ENCODE measurements around the gene GSAP. TPM values are rescaled to one million over a fixed set of nuclear protein-coding genes. Genes with fewer than 3 reads are reported as not detected.

Gene GSAP
- total and polyA plus RNA-seq, 2 of the 4 experiments (the other 2 are of a cell fraction) = 1.6 to 1.8 TPM

DNA sequence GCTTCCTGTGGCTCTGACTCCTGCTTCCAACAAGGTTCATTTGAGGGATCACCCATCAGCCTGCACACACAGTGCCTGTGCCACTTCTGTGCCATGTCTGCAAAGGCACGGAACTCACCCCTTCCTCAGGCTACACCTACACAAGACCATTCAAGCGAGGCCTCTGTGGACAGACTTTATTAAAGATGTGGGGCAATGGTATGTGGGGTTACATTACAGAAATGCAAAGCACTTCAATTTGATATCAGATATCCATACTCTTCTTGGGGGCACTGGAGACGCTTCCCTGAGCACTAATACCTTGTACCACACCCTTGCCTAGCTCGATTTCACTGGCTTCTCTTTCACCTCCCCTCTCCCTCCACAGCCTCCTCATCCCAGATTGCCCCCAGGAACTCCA, 132.1 kb downstream of the GSAP start:
- intact Hi-C loops (cut with micrococcal nuclease) (no loop called here), dilution Hi-C loops (cut with HindIII; ENCODE audit: low sequenced_read_pairs, unreplicated experiment) (no loop called here), in situ Hi-C loops (cut with MboI; ENCODE audit: low sequenced_read_pairs) (no loop called here)
- peak overlapping the region; percentile 56; the same call in 1 of the 2 replicates for H3K14ac ChIP-seq (replicated peaks; ENCODE audit: low read depth, low read length)
- H4K5ac ChIP-seq (ENCODE audit: low read depth, low read length) = no peak overlapping the region
- H3K56ac ChIP-seq (ENCODE audit: extremely low read depth, insufficient read depth, low read length) = no peak overlapping the region
- no peak overlapping the region for H3K27ac ChIP-seq (ENCODE audit: insufficient read depth, low read length)
- H4K8ac ChIP-seq (ENCODE audit: low read depth in 2 of 2, low read length in 2 of 2) = no peak overlapping the region
- H2BK15ac ChIP-seq (ENCODE audit: low read depth, low read length) = peak overlapping the region; percentile 70; the same call in 1 of the 3 replicates
- ATAC-seq (ENCODE audit: low read depth) = no peak
- no peak overlapping the region for H3K9ac ChIP-seq (ENCODE audit: low read depth, low read length)
- POLR2A ChIA-PET (ENCODE audit: unreplicated experiment) = no interaction called here
- 100% methylated on average over 1 of the region's 4 CpGs; no CpG with 5 or more reads in 1 of the 2 experiments for WGBS, 2 experiments (ENCODE audit: extremely low coverage in 2 of 2, insufficient read length in 1 of 2)
- H3K4me2 ChIP-seq (ENCODE audit: low read depth, low read length) = no peak overlapping the region
- H3K36me3 ChIP-seq (ENCODE audit: control insufficient read depth, insufficient read depth, low read length) = peaks cover 5% of the 10 kb centered on the region; the same call in 1 of the 2 replicates
- BruUV-seq (replicated peaks) = no TSS peak
- no peaks in the 10 kb centered on the region for H3K79me1 ChIP-seq (ENCODE audit: low read depth in 1 of 2, low read length in 2 of 2)
- H3K18ac ChIP-seq (ENCODE audit: low read depth, low read length) = no peak overlapping the region; the same call in 1 of the 2 replicates
- H2BK20ac ChIP-seq (ENCODE audit: low read depth, low read length) = no peak overlapping the region; the same call in 1 of the 2 replicates
- no peaks in the 10 kb centered on the region for H4K20me1 ChIP-seq (ENCODE audit: insufficient read depth, low read length)
- H4K91ac ChIP-seq (ENCODE audit: insufficient read depth, low read depth, low read length) = no peak overlapping the region
- DNase-seq = no peak
- H3K4me3 ChIP-seq (ENCODE audit: insufficient read depth, low read depth, low read length) = no peak overlapping the region
- H2AK9ac ChIP-seq (replicated peaks; ENCODE audit: low read depth, low read length, poor library complexity) = no peak overlapping the region
- H3K9me1 ChIP-seq (ENCODE audit: insufficient read depth, low read length) = peaks cover 5% of the 10 kb centered on the region; the same call in 1 of the 2 replicates
- H3K27me3 ChIP-seq (ENCODE audit: control insufficient read depth, insufficient read depth, low read length) = no peaks in the 10 kb centered on the region
- H3K4me1 ChIP-seq (ENCODE audit: control insufficient read depth, insufficient read depth, low read length) = no peaks in the 10 kb centered on the region
- 0 out of 2 replicates have a peak overlapping the region, but pooled peaks have one; percentile 79 for H2AK5ac ChIP-seq (ENCODE audit: low read depth, low read length)
- H2BK5ac ChIP-seq (ENCODE audit: low read depth, low read length, poor library complexity, severe bottlenecking) = no peak overlapping the region
- no peak overlapping the region for H3K23ac ChIP-seq (ENCODE audit: low read depth, low read length)
- H2AFZ ChIP-seq (replicated peaks; ENCODE audit: low read length, poor library complexity) = peak overlapping the region; percentile 56
- no peaks in the 10 kb centered on the region; the same call in 1 of the 2 replicates for H3K9me3 ChIP-seq (ENCODE audit: control insufficient read depth, insufficient read depth, low read length)
- no peak overlapping the region for H2BK120ac ChIP-seq (ENCODE audit: low read depth, low read length)
- TF ChIP-seq MAZ (IDR thresholded peaks at IDR 0.05; ENCODE audit: borderline replicate concordance, low read depth, low read length) (no peak), CHD1 (IDR thresholded peaks at IDR 0.05; ENCODE audit: low read depth, low read length) (no peak), CEBPB (IDR thresholded peaks at IDR 0.05; ENCODE audit: low read depth, low read length) (no peak), RAD21 (IDR thresholded peaks at IDR 0.05; ENCODE audit: low read length) (no peak), MXI1 (IDR thresholded peaks at IDR 0.05; ENCODE audit: borderline replicate concordance, low read depth, low read length) (no peak), SMC3 (IDR thresholded peaks at IDR 0.05; ENCODE audit: low read depth, low read length) (no peak), FOS (IDR thresholded peaks at IDR 0.05; ENCODE audit: low read depth, low read length) (no peak), NFE2L2 (IDR thresholded peaks at IDR 0.05; ENCODE audit: low read depth, low read length) (no peak), RFX5 (IDR thresholded peaks at IDR 0.05; ENCODE audit: low read depth, low read length) (no peak), BHLHE40 (IDR thresholded peaks at IDR 0.05; ENCODE audit: low read depth, low read length) (no peak)
- CTCF ChIA-PET = no interaction called here
- H3K4ac ChIP-seq (ENCODE audit: low read depth, low read length) = no peak overlapping the region

All from IMR-90 (cell line).